Astrocyte (in vitro differentiated cells and primary cell): ENCODE data around the gene TTYH3. TPM values are rescaled to one million over a fixed set of nuclear protein-coding genes. Genes with fewer than 3 reads are reported as not detected.

Experiments used
- DNase-seq: peaks from one replicate; pipeline ENCODE4 v3.0.0-alpha.2; 2010; ENCODE audit warnings: low read depth
- FAIRE-seq: peaks from 2 replicates; lab custom pipeline; 2011; peaks lifted over from hg19 to GRCh38; lab: Jason Lieb, UNC
- H2AFZ ChIP-seq: 2 replicates; pipeline ENCODE4 v1.6.0; 2012; ENCODE audit warnings: low read depth, low read length, inconsistent platforms
- H3K27ac ChIP-seq: 2 replicates; pipeline ENCODE4 v1.5.1; 2011; ENCODE audit warnings: low read depth, low read length, inconsistent platforms
- H3K27me3 ChIP-seq: 2 replicates; pipeline ENCODE4 v1.6.0; 2011; ENCODE audit warnings: low read length, inconsistent platforms; ENCODE audit not compliant: insufficient read depth
- H3K36me3 ChIP-seq: 2 replicates; pipeline ENCODE4 v1.5.1; 2011; ENCODE audit warnings: low read length, inconsistent platforms; ENCODE audit not compliant: insufficient read depth
- H3K4me1 ChIP-seq: 2 replicates; pipeline ENCODE4 v1.5.1; 2011; ENCODE audit warnings: low read length, inconsistent platforms; ENCODE audit not compliant: insufficient read depth
- H3K4me2 ChIP-seq: 2 replicates; pipeline ENCODE4 v1.6.0; 2012; ENCODE audit warnings: low read length, inconsistent platforms
- H3K4me3 ChIP-seq: 2 replicates; pipeline ENCODE4 v1.5.1; 2011; ENCODE audit warnings: low read depth, mild to moderate bottlenecking, low read length, inconsistent platforms; ENCODE audit not compliant: insufficient read depth
- H3K79me2 ChIP-seq: 2 replicates; pipeline ENCODE4 v1.6.0; 2012; ENCODE audit warnings: mild to moderate bottlenecking, low read length, inconsistent platforms; ENCODE audit not compliant: insufficient read depth
- H3K9ac ChIP-seq: 2 replicates; pipeline ENCODE4 v1.6.0; 2012; ENCODE audit warnings: mild to moderate bottlenecking, low read length, inconsistent platforms
- H3K9me3 ChIP-seq: 2 replicates; pipeline ENCODE4 v1.5.1; 2012; ENCODE audit warnings: low read depth, mild to moderate bottlenecking, low read length, inconsistent platforms; ENCODE audit not compliant: insufficient read depth
- H4K20me1 ChIP-seq: 2 replicates; pipeline ENCODE4 v1.6.0; 2012; ENCODE audit warnings: low read length, inconsistent platforms; ENCODE audit not compliant: insufficient read depth
- H3K27ac Mint-ChIP-seq: one replicate; pipeline ENCODE4 v1.8.0; 2021; ENCODE audit warnings: mild to moderate bottlenecking, mixed read lengths; ENCODE audit not compliant: unreplicated experiment
- H3K27me3 Mint-ChIP-seq: one replicate; pipeline ENCODE4 v1.8.0; 2021; ENCODE audit warnings: low read depth, mixed read lengths; ENCODE audit not compliant: unreplicated experiment
- H3K36me3 Mint-ChIP-seq: one replicate; pipeline ENCODE4 v1.8.0; 2021; ENCODE audit warnings: low read depth, mixed read lengths; ENCODE audit not compliant: unreplicated experiment
- H3K4me1 Mint-ChIP-seq: one replicate; pipeline ENCODE4 v1.8.0; 2021; ENCODE audit warnings: low read depth, mixed read lengths; ENCODE audit not compliant: unreplicated experiment
- H3K4me3 Mint-ChIP-seq: one replicate; pipeline ENCODE4 v1.8.0; 2021; ENCODE audit warnings: mild to moderate bottlenecking, moderate library complexity, mixed read lengths; ENCODE audit not compliant: unreplicated experiment
- H3K9me3 Mint-ChIP-seq: one replicate; pipeline ENCODE4 v1.8.0; 2021; ENCODE audit warnings: mild to moderate bottlenecking, mixed read lengths; ENCODE audit not compliant: unreplicated experiment
- EZH2 ChIP-seq: IDR thresholded peaks from 2 replicates; pipeline ENCODE4 v1.6.1; 2012; ENCODE audit warnings: mild to moderate bottlenecking, low read length, inconsistent platforms; ENCODE audit not compliant: insufficient read depth
- total RNA-seq: library from RNA; stranded (reverse); gene quantifications from 2 replicates; pipeline ENCODE4 v1.2.1, GENCODE V29; 2021
- TF ChIP-seq, protein P1 (sequence below): IDR thresholded peaks from 2 replicates; pipeline ENCODE4 v1.5.1; 2011; ENCODE audit warnings: low read depth, mild to moderate bottlenecking, inconsistent platforms, low read length, moderate library complexity; ENCODE audit not compliant: insufficient read depth

Gene TTYH3
- total RNA-seq, 1 donor from 2014 or later = 273 TPM

DNA sequence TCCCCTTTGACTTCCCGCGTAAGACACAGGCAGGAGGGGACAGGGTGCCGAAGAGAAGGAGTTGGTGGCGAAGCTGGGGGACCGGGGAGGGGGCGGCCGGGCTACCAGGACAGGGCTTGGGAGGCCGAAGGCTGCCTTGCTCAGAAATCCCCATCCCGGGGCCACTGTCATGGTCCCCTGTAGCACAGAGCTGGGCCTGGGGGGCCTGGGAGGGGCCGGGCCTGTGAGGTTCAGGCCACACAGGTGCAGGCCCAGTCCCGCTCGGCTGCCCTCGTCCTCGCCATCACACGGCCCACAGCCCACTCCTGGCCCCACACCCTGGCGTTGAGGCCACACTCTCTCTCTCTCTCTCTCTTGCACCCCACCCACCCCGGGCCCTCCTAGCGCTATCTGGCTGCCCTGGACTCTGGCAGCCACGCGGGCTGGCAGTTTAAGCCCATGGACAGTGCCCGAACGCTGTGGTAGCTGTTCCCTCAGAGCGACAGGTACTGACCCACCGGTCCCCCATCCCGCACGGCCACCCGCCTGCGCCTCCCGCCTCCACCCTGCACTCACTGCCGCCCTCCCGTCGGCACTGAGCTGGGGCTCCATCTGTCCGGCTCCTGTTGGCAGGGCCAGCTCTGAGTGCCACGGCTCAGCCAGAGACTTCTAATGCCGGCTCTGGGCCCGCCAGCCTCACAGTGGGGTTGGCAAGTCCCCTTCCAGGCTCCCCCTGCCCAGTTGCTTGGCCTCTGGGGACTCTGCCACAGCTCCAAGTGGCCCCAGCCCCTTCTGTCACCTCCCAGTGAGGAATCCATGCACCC, 28.0 kb downstream of the TTYH3 start:
- no peaks in the 10 kb centered on the region for H3K27me3 Mint-ChIP-seq
- FAIRE-seq (no peak), DNase-seq (no peak)
- H3K27ac ChIP-seq = no peak overlapping the region
- no peak overlapping the region for H2AFZ ChIP-seq
- TF ChIP-seq, protein P1, sequence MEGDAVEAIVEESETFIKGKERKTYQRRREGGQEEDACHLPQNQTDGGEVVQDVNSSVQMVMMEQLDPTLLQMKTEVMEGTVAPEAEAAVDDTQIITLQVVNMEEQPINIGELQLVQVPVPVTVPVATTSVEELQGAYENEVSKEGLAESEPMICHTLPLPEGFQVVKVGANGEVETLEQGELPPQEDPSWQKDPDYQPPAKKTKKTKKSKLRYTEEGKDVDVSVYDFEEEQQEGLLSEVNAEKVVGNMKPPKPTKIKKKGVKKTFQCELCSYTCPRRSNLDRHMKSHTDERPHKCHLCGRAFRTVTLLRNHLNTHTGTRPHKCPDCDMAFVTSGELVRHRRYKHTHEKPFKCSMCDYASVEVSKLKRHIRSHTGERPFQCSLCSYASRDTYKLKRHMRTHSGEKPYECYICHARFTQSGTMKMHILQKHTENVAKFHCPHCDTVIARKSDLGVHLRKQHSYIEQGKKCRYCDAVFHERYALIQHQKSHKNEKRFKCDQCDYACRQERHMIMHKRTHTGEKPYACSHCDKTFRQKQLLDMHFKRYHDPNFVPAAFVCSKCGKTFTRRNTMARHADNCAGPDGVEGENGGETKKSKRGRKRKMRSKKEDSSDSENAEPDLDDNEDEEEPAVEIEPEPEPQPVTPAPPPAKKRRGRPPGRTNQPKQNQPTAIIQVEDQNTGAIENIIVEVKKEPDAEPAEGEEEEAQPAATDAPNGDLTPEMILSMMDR = no peak
- TF ChIP-seq EZH2 = no peak
- H3K4me1 ChIP-seq = peaks cover 3% of the 10 kb centered on the region
- no peaks in the 10 kb centered on the region for H3K9me3 Mint-ChIP-seq
- H3K9ac ChIP-seq = no peak overlapping the region
- H3K4me3 ChIP-seq = no peak overlapping the region
- peaks cover 4% of the 10 kb centered on the region for H3K36me3 Mint-ChIP-seq
- H3K4me1 Mint-ChIP-seq = peaks cover 3% of the 10 kb centered on the region
- peaks cover 76% of the 10 kb centered on the region for H4K20me1 ChIP-seq
- H3K79me2 ChIP-seq = peaks cover 21% of the 10 kb centered on the region
- H3K27ac Mint-ChIP-seq = no peak overlapping the region
- H3K4me2 ChIP-seq = no peak overlapping the region
- H3K9me3 ChIP-seq = no peaks in the 10 kb centered on the region
- H3K4me3 Mint-ChIP-seq = no peak overlapping the region
- H3K36me3 ChIP-seq = no peaks in the 10 kb centered on the region
- no peaks in the 10 kb centered on the region for H3K27me3 ChIP-seq

DNA sequence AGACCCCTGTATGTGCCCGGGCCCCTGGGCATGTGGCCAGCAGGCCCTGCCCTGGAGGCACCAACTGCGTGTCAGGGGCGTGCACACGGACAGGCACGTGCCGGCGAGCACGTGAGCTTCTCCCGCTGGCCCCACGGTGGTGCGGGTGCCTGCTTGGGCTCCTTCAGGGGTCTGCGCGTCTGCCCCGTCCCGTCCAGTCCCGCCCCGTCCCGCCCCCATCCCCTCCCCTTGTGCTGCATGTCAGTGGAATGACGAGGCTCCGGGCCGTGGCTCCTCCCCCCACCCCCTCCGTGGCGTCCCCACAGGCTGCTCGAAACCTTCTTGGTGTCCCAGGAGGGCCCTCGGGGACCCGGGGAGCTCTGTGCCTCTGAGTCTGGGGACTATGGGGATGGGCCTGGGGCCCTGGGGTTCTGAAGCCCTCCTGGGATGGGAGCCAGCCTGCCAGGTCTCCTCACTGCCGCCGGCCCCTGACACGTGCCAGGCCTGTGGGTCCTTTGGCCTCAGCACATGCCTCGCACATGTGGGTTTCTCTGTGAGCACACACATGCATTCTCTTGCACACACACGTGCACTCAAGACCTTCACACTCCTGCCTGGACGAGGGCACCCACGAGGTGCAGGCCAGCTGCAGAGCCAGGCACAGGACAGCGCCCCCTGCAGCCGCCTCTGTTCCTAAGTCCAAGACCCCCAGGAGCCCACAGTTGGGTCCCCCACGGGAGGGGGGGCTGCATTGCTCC, 28.7 kb downstream of the TTYH3 start:
- H3K9me3 Mint-ChIP-seq = no peaks in the 10 kb centered on the region
- peaks cover 4% of the 10 kb centered on the region for H3K36me3 Mint-ChIP-seq
- Histone ChIP-seq H3K36me3 (no peaks in the 10 kb centered on the region), H3K9ac (no peak overlapping the region), H3K27ac (no peak overlapping the region), H3K27me3 (no peaks in the 10 kb centered on the region), H4K20me1 (peaks cover 76% of the 10 kb centered on the region), H3K4me3 (no peak overlapping the region), H3K4me2 (no peak overlapping the region), H2AFZ (no peak overlapping the region), H3K79me2 (peaks cover 21% of the 10 kb centered on the region), H3K9me3 (no peaks in the 10 kb centered on the region), H3K4me1 (peaks cover 3% of the 10 kb centered on the region)
- FAIRE-seq (no peak), DNase-seq (no peak)
- TF ChIP-seq EZH2 = no peak
- TF ChIP-seq, protein P1 = peak; percentile 21
- H3K27me3 Mint-ChIP-seq = no peaks in the 10 kb centered on the region
- peaks cover 3% of the 10 kb centered on the region for H3K4me1 Mint-ChIP-seq
- no peak overlapping the region for H3K27ac Mint-ChIP-seq
- no peak overlapping the region for H3K4me3 Mint-ChIP-seq
